Mucosa of rectum (tissue), 2 donors: ENCODE results near the gene AIG1.
"Not testable (repeated sequence)": the region's sequence is repeated elsewhere in the genome, so short reads cannot be mapped to it uniquely, and the experiment has no call there.

Experiments
- H3K27ac ChIP-seq, 2 donors: one replicate each; pipeline ENCODE4 v1.7.0; 2013; ENCODE audit warnings: inconsistent platforms in 2 of 2, low read depth in 2 of 2, low read length in 2 of 2
- H3K27me3 ChIP-seq, 2 donors: one replicate each; pipeline ENCODE4 v1.7.0; 2013; ENCODE audit warnings: low read length in 2 of 2; ENCODE audit not compliant: control insufficient read depth in 2 of 2, insufficient read depth in 2 of 2
- H3K36me3 ChIP-seq, 2 donors: one replicate each; pipeline ENCODE4 v1.7.0; 2013; ENCODE audit warnings: low read length in 2 of 2; ENCODE audit not compliant: control insufficient read depth in 2 of 2, insufficient read depth in 2 of 2
- H3K4me1 ChIP-seq, 2 donors: one replicate each; pipeline ENCODE4 v1.7.0; 2013; ENCODE audit warnings: low read length in 2 of 2, mild to moderate bottlenecking in 1 of 2; ENCODE audit not compliant: control insufficient read depth in 2 of 2, insufficient read depth in 2 of 2
- H3K4me3 ChIP-seq, 2 donors: one replicate each; pipeline ENCODE4 v1.7.0; 2013; ENCODE audit warnings: low read length in 2 of 2
- H3K9ac ChIP-seq, 2 donors: one replicate each; pipeline ENCODE4 v1.7.0; 2013; ENCODE audit warnings: low read length in 2 of 2, low read depth in 1 of 2, mild to moderate bottlenecking in 1 of 2
- H3K9me3 ChIP-seq, 2 donors: one replicate each; pipeline ENCODE4 v1.7.0; 2013; ENCODE audit warnings: low read length in 2 of 2; ENCODE audit not compliant: control insufficient read depth in 2 of 2
- donor health status: healthy.
- donor health status: Normal muscosa, but diverticular disease.

Gene AIG1

GRCh38 chr6:143139239-143139784 lies 78.6 kb downstream of the AIG1 start:
- no peak overlapping the region for H3K9ac ChIP-seq
- peaks cover 0 to 2% of the 10 kb centered on the region in 2 donors for H3K36me3 ChIP-seq
- H3K4me1 ChIP-seq: no peaks in the 10 kb centered on the region
- no peak overlapping the region for H3K27ac ChIP-seq
- H3K27me3 ChIP-seq: no peaks in the 10 kb centered on the region
- H3K4me3 ChIP-seq: no peak overlapping the region
- no peaks in the 10 kb centered on the region for H3K9me3 ChIP-seq

GRCh38 chr6:143139884-143140283 lies 79.2 kb downstream of the AIG1 start:
- not testable (repeated sequence) for H3K4me1 ChIP-seq, H3K36me3 ChIP-seq, H3K27ac ChIP-seq, H3K9me3 ChIP-seq, H3K4me3 ChIP-seq, H3K27me3 ChIP-seq, H3K9ac ChIP-seq

DNA sequence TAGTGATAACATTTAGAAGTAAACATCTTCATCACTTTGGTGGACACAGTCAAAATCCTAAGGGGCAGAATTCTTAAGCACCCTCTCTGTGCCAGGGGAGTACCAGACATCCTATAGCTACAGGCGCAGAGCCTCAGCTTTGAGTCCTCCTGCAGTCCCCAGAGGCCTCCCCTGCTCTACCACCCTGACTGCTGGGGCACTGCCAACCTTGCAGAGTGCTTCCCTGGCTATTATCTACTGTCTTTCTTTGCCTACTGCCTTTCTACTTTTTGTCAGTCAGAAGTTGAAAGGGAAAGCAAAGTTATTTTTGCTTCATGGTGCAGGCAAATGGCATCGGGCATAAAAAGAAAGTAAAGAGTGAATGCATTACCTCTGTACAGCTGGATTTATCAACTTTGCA lies 80.1 kb downstream of the AIG1 start:
- Histone ChIP-seq H3K27ac (no peak overlapping the region), H3K4me3 (no peak overlapping the region), H3K9me3 (no peaks in the 10 kb centered on the region), H3K4me1 (no peaks in the 10 kb centered on the region), H3K36me3 (peaks cover 0 to 2% of the 10 kb centered on the region in 2 donors), H3K9ac (no peak overlapping the region), H3K27me3 (no peaks in the 10 kb centered on the region)

- Histone ChIP-seq H3K9ac (no peak overlapping the region), H3K4me3 (no peak overlapping the region), H3K27me3 (no peaks in the 10 kb centered on the region), H3K9me3 (no peaks in the 10 kb centered on the region), H3K4me1 (no peaks in the 10 kb centered on the region), H3K36me3 (peaks cover 0 to 2% of the 10 kb centered on the region in 2 donors), H3K27ac (no peak overlapping the region)
Observed at GRCh38 chr6:143141442-143141841, 80.8 kb downstream of the AIG1 start.

DNA sequence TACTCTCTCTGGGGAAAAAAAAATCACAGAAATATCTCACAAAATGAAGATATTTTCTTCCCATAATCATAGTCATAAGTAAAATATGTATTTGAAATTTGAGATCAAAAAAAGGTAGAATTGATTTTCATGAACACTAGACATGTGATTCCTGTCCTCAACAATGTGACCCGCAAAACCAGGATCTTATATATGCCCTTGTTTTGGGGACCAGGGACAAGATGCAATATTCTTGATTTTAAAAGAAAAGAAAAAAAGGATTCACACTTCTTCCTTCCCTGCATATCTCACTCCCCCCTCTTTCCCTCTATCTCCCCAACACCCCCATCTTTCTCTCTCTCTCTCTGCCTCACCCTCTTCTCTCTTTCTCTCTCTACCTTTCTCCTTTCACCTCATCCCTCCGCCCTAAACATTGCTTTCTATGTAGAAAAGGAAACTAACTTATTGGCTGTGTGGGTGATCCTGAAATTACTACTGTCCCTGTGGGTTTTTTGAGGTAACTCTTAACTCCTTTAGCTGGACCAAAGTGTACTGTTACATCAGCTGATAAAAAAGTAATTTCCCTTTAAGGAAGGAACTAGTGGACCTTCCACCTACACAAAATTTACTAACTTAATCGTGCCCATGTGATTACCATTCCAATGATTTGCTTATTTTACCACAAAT lies 85.6 kb downstream of the AIG1 start:
- no peaks in the 10 kb centered on the region for H3K36me3 ChIP-seq
- no peaks in the 10 kb centered on the region for H3K4me1 ChIP-seq
- no peak overlapping the region for H3K27ac ChIP-seq
- H3K27me3 ChIP-seq: no peaks in the 10 kb centered on the region
- H3K4me3 ChIP-seq: no peak overlapping the region
- H3K9me3 ChIP-seq: no peaks in the 10 kb centered on the region
- no peak overlapping the region for H3K9ac ChIP-seq

- no peaks in the 10 kb centered on the region for H3K9me3 ChIP-seq
- no peak overlapping the region for H3K4me3 ChIP-seq
- H3K27ac ChIP-seq: no peak overlapping the region
- no peaks in the 10 kb centered on the region for H3K4me1 ChIP-seq
- no peaks in the 10 kb centered on the region for H3K27me3 ChIP-seq
- H3K9ac ChIP-seq: no peak overlapping the region
- H3K36me3 ChIP-seq: no peaks in the 10 kb centered on the region
Observed at GRCh38 chr6:143149771-143150170, 89.1 kb downstream of the AIG1 start.

GRCh38 chr6:143150281-143150680 lies 89.6 kb downstream of the AIG1 start:
- H3K9me3 ChIP-seq: no peaks in the 10 kb centered on the region
- no peaks in the 10 kb centered on the region for H3K4me1 ChIP-seq
- H3K9ac ChIP-seq: no peak overlapping the region
- no peak overlapping the region for H3K4me3 ChIP-seq
- H3K36me3 ChIP-seq: no peaks in the 10 kb centered on the region
- H3K27ac ChIP-seq: no peak overlapping the region
- H3K27me3 ChIP-seq: no peaks in the 10 kb centered on the region

DNA sequence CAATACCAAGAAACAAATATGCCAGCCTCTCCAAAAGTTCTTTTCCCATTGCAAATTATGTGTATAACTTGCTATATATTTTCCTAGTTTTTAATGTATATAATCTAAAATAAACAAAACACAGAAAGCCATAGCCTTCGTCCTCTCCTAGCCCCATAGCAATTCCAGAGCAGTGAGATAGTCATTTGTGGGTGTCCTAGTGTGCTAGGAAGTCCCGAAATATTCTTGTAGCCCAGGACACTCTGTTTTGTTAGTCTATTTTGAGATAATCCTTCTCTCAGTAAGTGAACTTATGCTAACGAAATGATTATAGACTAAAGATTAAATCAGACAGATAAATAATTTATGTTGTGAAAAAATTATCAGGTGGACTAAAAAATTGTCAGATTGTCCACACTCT lies 90.7 kb downstream of the AIG1 start:
- Histone ChIP-seq H3K27me3 (no peaks in the 10 kb centered on the region), H3K4me1 (no peaks in the 10 kb centered on the region), H3K4me3 (no peak overlapping the region), H3K9me3 (no peaks in the 10 kb centered on the region), H3K9ac (no peak overlapping the region), H3K36me3 (no peaks in the 10 kb centered on the region), H3K27ac (no peak overlapping the region)

DNA sequence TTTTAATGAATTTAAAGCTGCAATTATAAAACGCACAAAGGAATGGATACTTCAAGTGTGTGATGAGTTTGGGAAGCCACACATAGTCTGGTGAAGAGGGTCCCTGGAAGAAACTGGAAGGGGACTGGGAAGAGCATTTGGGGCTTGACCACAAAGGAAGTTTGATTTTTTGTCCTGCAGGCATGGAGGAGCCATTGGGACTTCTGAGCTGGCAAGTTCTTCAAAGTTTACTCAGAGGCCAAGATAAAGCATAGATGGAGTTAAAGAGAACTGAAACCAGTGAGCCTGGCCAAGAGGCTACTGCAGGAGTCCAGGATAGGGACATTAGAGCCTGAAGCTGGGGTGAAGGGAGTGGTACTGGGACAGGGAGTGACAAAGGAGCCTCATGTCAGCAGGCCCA lies 95.0 kb downstream of the AIG1 start:
- Histone ChIP-seq H3K27me3 (no peaks in the 10 kb centered on the region), H3K36me3 (no peaks in the 10 kb centered on the region), H3K4me3 (no peak overlapping the region), H3K9ac (no peak overlapping the region), H3K4me1 (peaks cover 0 to 5% of the 10 kb centered on the region in 2 donors), H3K9me3 (no peaks in the 10 kb centered on the region), H3K27ac (no peak overlapping the region)

DNA sequence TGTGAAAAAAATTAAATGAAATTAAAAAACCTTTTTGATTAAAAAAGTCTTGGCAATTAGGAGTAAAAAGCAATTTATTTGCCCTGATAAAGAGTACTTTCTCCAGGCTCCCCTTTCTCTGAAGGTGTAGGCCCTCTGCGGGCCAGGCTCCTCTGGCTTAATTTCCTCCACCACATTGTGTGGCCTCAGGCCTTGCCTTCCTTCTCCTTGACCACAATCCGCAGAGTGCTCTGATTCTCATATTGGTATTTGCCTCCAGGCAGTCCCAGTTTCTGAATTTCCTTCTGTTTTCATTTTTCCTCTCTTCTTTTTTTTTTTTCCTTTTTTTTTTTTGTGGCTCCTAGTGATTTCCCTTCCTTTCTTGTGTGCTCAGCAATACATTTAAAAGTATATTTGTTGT lies 96.4 kb downstream of the AIG1 start:
- H3K4me3 ChIP-seq: no peak overlapping the region
- H3K4me1 ChIP-seq: peaks cover 0 to 5% of the 10 kb centered on the region in 2 donors
- no peaks in the 10 kb centered on the region for H3K27me3 ChIP-seq
- H3K36me3 ChIP-seq: no peaks in the 10 kb centered on the region
- no peaks in the 10 kb centered on the region for H3K9me3 ChIP-seq
- no peak overlapping the region for H3K27ac ChIP-seq
- no peak overlapping the region for H3K9ac ChIP-seq
